AG09319 (cell line): ENCODE results near the gene CELSR1.
"Not testable (repeated sequence)": the region's sequence is repeated elsewhere in the genome, so short reads cannot be mapped to it uniquely, and the experiment has no call there.

Source experiments
- DNase-seq: peaks from one replicate; pipeline ENCODE4 v3.0.0-alpha.2; 2010; ENCODE audit warnings: low read depth; ENCODE audit errors: extremely low read depth
- CTCF ChIP-seq: IDR thresholded peaks from 2 replicates; pipeline ENCODE4 v1.5.1; 2011; ENCODE audit warnings: low read depth, mild to moderate bottlenecking, inconsistent platforms, low read length, moderate library complexity

Gene CELSR1

GRCh38 chr22:46409631-46410210, 127.7 kb downstream of the CELSR1 start:
- no peak for DNase-seq
- no peak for TF ChIP-seq CTCF

- no peak for DNase-seq
- TF ChIP-seq CTCF = no peak
Observed at GRCh38 chr22:46408568-46409506, 128.6 kb downstream of the CELSR1 start.

- no peak for DNase-seq
- TF ChIP-seq CTCF = no peak
Observed at GRCh38 chr22:46407748-46408147, 129.7 kb downstream of the CELSR1 start.

GRCh38 chr22:46406791-46407190, 130.6 kb downstream of the CELSR1 start:
- no peak for TF ChIP-seq CTCF
- no peak for DNase-seq

GRCh38 chr22:46406349-46406748, 131.1 kb downstream of the CELSR1 start:
- DNase-seq = no peak

GRCh38 chr22:46405901-46406300, 131.5 kb downstream of the CELSR1 start:
- TF ChIP-seq CTCF = no peak
- DNase-seq = no peak

More at GRCh38 chr22:46406349-46406748, 131.1 kb downstream of the CELSR1 start:
- TF ChIP-seq CTCF = no peak

- not testable (repeated sequence) for DNase-seq
Observed at GRCh38 chr22:46403880-46404279, 133.5 kb downstream of the CELSR1 start.
